Measurements from ENCODE around the gene PLEKHM2.

DNA sequence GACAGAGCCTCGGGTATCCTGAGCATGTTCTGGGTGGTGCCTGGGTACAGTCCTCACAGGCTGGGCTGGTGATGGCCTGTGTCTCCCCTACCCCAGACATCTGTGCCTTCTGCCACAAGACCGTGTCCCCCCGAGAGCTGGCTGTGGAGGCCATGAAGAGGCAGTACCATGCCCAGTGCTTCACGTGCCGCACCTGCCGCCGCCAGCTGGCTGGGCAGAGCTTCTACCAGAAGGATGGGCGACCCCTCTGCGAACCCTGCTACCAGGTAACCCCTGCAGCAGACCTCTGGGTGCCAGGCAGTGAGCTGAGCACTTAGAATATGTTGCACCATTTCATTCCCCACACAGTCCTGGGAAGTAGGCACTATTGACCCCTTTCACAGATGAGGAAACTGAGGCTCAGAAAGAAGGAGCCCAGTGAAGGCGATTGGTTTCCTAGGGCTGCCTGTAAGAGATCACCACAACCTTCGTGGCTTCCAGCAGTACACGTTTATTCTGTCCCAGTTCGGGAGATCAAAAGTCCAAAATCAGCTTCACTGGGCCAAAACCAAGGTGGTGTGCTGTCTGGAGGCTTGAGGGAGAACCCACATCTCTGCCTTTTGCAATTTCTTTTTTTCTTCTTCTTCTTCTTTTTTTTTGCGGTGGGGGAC lies 86.3 kb downstream of the PLEKHM2 start:
- TF ChIP-seq, protein P1, sequence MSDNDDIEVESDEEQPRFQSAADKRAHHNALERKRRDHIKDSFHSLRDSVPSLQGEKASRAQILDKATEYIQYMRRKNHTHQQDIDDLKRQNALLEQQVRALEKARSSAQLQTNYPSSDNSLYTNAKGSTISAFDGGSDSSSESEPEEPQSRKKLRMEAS (IDR thresholded peaks at IDR 0.05) = no peak
- TF ChIP-seq CEBPB (IDR thresholded peaks at IDR 0.05) (no peak), ZBTB7A (IDR thresholded peaks at IDR 0.05; ENCODE audit: low read depth) (no peak), CREB1 (IDR thresholded peaks at IDR 0.05; ENCODE audit: low read depth) (no peak), YY1 (IDR thresholded peaks at IDR 0.05; ENCODE audit: low read depth) (no peak)
- TF ChIP-seq, protein P2, sequence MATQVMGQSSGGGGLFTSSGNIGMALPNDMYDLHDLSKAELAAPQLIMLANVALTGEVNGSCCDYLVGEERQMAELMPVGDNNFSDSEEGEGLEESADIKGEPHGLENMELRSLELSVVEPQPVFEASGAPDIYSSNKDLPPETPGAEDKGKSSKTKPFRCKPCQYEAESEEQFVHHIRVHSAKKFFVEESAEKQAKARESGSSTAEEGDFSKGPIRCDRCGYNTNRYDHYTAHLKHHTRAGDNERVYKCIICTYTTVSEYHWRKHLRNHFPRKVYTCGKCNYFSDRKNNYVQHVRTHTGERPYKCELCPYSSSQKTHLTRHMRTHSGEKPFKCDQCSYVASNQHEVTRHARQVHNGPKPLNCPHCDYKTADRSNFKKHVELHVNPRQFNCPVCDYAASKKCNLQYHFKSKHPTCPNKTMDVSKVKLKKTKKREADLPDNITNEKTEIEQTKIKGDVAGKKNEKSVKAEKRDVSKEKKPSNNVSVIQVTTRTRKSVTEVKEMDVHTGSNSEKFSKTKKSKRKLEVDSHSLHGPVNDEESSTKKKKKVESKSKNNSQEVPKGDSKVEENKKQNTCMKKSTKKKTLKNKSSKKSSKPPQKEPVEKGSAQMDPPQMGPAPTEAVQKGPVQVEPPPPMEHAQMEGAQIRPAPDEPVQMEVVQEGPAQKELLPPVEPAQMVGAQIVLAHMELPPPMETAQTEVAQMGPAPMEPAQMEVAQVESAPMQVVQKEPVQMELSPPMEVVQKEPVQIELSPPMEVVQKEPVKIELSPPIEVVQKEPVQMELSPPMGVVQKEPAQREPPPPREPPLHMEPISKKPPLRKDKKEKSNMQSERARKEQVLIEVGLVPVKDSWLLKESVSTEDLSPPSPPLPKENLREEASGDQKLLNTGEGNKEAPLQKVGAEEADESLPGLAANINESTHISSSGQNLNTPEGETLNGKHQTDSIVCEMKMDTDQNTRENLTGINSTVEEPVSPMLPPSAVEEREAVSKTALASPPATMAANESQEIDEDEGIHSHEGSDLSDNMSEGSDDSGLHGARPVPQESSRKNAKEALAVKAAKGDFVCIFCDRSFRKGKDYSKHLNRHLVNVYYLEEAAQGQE (IDR thresholded peaks at IDR 0.05; ENCODE audit: low read depth) = no peak
